Naive thymus-derived CD8-positive, alpha-beta T cell (primary cell): ENCODE measurements around the gene RNF223. TPM values are rescaled to one million over a fixed set of nuclear protein-coding genes. Genes with fewer than 3 reads are reported as not detected.

Experiments
- ATAC-seq, 2 donors: fragments of 150-1000 bp; cut with Tn5 transposase in 1 of 2; sonication (Bioruptor Pico), chemical (Tn5 transposase) in 1 of 2; 1 replicate in 1 of 2; 2 replicates in 1 of 2; pipeline ENCODE4 v1.10.0; 2021; ENCODE audit warnings: mild to moderate bottlenecking in 2 of 2, moderate library complexity in 2 of 2
- POLR2A ChIA-PET: fragments of 350-600 bp; sonication (Branson Sonifier 250); formaldehyde crosslinking; loops from one replicate; lab custom pipeline; 2021; ENCODE audit warnings: antibody characterized with exemption; lab: Charles Lee
- DNase-seq, 10 donors: peaks; one replicate each; pipeline versions ENCODE4 v3.0.0 to v3.0.0-alpha.2; 2020 to 2022
- H3K27ac Mint-ChIP-seq, 10 donors: one replicate each; pipeline ENCODE4 v1.8.0; 2020 to 2022; ENCODE audit warnings: mild to moderate bottlenecking in 10 of 10, mixed read lengths in 10 of 10, moderate library complexity in 4 of 10, inconsistent platforms in 1 of 10
- H3K27me3 Mint-ChIP-seq, 5 donors: one replicate each; pipeline ENCODE4 v1.8.0; 2021 to 2022; ENCODE audit warnings: mixed read lengths in 5 of 5
- H3K36me3 Mint-ChIP-seq, 3 donors: one replicate each; pipeline ENCODE4 v1.8.0; 2020 to 2022; ENCODE audit warnings: mixed read lengths in 3 of 3, mild to moderate bottlenecking in 2 of 3, inconsistent platforms in 1 of 3
- H3K4me1 Mint-ChIP-seq, 4 donors: one replicate each; pipeline ENCODE4 v1.8.0; 2021 to 2022; ENCODE audit warnings: mixed read lengths in 4 of 4
- H3K4me3 Mint-ChIP-seq, 10 donors: one replicate each; pipeline ENCODE4 v1.8.0; 2020 to 2022; ENCODE audit warnings: mild to moderate bottlenecking in 10 of 10, mixed read lengths in 10 of 10, moderate library complexity in 6 of 10, inconsistent platforms in 1 of 10
- H3K9me3 Mint-ChIP-seq, 9 donors: one replicate each; pipeline ENCODE4 v1.8.0; 2020 to 2022; ENCODE audit warnings: mixed read lengths in 9 of 9, mild to moderate bottlenecking in 3 of 9, inconsistent platforms in 1 of 9, moderate library complexity in 1 of 9
- polyA plus RNA-seq, 3 donors: library from polyadenylated mRNA; unstranded; fragments of 300-500 nt; fragmentation: Illumina TruSeq; gene quantifications; one replicate each; pipeline ENCODE4 v1.2.3, GENCODE V29; 2021
- total RNA-seq, 8 experiments: library from RNA in 2 of 8; stranded (reverse) in 2 of 8; gene quantifications; one replicate each; pipeline ENCODE4 v1.2.3 and lab custom pipeline; 2021 to 2026

RNF223 gene
- total and polyA plus RNA-seq, 5 experiments from 2014 or later, result not detected

DNA sequence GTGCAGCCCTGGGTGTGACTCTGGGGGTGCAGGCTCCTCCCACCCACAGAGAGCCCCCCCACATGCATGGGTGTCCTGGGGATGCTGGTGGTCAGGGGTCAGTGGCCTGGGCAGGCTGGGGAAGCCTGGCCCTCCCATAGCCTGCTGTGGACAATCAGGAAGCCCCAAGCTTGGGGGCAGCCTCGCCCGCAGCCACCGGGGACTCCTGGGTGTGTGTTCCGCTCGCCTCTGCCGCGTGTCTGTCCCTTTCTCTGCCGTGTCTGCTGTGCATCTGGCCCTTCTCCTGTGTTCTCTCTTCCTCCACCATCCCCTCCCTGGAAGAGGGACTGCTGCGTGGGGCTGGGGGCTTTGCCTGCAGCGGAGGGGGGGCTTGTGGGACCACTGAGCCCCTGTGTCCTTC, 31.3 kb downstream of the RNF223 start:
- DNase-seq (no peak), ATAC-seq (no peak)
- Mint-ChIP-seq H3K4me3 (peak overlapping the region in 3 of 10 donors; percentile 41 to 61 (median 50)), H3K27ac (peak overlapping the region in 2 of 10 donors; percentile 9 to 57), H3K4me1 (peaks cover 16 to 32% (median 18%) of the 10 kb centered on the region in 4 donors), H3K27me3 (no peaks in the 10 kb centered on the region), H3K36me3 (peaks cover 0 to 2% (median 0%) of the 10 kb centered on the region in 3 donors), H3K9me3 (peaks cover 0 to 8% (median 0%) of the 10 kb centered on the region in 9 donors)
- POLR2A ChIA-PET, result no interaction called here

DNA sequence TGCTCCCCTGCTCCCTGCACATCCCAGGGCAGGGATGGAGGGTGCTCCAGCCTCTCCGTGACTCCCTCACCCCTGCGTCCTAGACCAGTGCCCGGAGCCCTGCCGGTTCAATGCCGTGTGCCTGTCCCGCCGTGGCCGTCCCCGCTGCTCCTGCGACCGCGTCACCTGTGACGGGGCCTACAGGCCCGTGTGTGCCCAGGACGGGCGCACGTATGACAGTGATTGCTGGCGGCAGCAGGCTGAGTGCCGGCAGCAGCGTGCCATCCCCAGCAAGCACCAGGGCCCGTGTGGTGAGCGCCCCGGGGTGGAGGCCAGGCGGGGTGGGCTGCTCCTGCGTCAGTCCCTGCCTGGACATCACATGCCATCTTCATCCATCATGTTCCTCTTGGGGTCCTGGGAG, 32.2 kb downstream of the RNF223 start:
- no peak for DNase-seq
- POLR2A ChIA-PET, result interaction anchor here (1.1 to 3.0 kb wide), 2 partner anchors 10 to 17 kb away, joined by 3 to 12 read pairs; no protein-coding TSS in a partner anchor
- H3K4me1 Mint-ChIP-seq, result peaks cover 16 to 32% (median 18%) of the 10 kb centered on the region in 4 donors
- no peaks in the 10 kb centered on the region for H3K36me3 Mint-ChIP-seq
- H3K9me3 Mint-ChIP-seq, result peaks cover 0 to 8% (median 0%) of the 10 kb centered on the region in 9 donors
- H3K27ac Mint-ChIP-seq, result no peak overlapping the region
- ATAC-seq, result no peak
- H3K4me3 Mint-ChIP-seq, result peak overlapping the region in 2 of 10 donors; percentile 50 to 54
- no peaks in the 10 kb centered on the region for H3K27me3 Mint-ChIP-seq

DNA sequence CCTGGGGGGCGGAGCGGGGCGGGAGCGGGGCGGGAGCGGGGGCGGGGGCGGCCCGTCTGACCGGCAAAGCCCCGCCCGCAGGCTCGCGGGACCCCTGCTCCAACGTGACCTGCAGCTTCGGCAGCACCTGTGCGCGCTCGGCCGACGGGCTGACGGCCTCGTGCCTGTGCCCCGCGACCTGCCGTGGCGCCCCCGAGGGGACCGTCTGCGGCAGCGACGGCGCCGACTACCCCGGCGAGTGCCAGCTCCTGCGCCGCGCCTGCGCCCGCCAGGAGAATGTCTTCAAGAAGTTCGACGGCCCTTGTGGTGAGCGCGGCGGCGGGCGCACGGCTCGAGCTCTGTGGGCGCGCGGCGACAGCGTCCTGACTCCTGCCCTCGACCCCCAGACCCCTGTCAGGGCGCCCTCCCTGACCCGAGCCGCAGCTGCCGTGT, 33.0 kb downstream of the RNF223 start:
- no peak overlapping the region for H3K27ac Mint-ChIP-seq
- peaks cover 16 to 32% (median 19%) of the 10 kb centered on the region in 4 donors for H3K4me1 Mint-ChIP-seq
- H3K36me3 Mint-ChIP-seq, result no peaks in the 10 kb centered on the region
- peaks cover 0 to 2% (median 0%) of the 10 kb centered on the region in 5 donors for H3K27me3 Mint-ChIP-seq
- no peak for DNase-seq
- H3K4me3 Mint-ChIP-seq, result no peak overlapping the region
- ATAC-seq, result peak; percentile 12 to 41
- POLR2A ChIA-PET, result interaction anchor here (0.6 to 3.0 kb wide), 7 partner anchors 11 to 75 kb away, joined by 3 to 12 read pairs (median 4); partner anchors contain the start of genes C1orf159 and ISG15
- H3K9me3 Mint-ChIP-seq, result peaks cover 0 to 8% (median 0%) of the 10 kb centered on the region in 9 donors

DNA sequence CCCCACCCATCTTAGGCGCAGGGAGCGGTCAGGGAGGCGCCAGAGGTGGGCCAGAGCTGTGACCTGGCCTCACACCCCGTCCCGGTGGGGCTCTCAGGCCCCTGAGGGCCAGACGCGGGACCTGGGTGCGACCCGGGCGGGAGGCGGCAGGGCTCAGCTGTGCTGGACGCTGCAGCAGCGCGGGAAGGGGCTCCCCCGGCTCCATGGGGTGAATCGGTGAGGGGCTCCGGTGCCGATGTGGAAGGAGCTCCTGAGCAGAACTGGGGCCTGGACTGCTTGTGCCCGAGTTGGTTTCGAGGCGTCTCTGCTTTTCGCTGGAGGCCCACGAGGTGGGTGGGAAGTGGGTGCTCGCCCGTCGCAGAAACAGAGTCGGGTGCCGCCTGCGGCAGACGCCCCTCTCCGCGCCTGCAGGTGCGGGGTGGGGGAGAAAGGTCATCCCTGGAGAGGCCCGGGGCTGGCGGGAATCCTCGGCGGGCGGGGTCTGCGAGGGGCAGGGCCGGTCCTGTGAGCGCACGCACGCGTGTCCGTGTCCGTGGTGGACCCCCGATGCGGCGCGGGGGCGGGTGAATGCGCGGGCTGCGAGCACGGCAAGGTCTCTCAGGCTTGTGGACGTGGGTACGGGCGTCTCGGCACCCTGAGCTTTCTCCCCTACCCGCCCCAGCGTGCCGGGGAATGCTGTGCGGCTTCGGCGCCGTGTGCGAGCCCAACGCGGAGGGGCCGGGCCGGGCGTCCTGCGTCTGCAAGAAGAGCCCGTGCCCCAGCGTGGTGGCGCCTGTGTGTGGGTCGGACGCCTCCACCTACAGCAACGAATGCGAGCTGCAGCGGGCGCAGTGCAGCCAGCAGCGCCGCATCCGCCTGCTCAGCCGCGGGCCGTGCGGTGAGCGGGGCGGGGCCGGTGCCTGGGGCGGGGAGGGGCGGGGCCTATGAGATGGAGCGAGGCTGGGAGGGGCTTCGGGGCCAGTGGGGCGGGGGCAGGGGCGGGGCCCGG, 33.8 kb downstream of the RNF223 start:
- POLR2A ChIA-PET, result interaction anchor here (0.6 to 3.0 kb wide), 12 partner anchors 12 to 331 kb away, joined by 3 to 12 read pairs (median 4); partner anchors contain the start of genes C1orf159 and ISG15
- peak; percentile 93 to 94 for ATAC-seq
- H3K36me3 Mint-ChIP-seq, result no peaks in the 10 kb centered on the region
- H3K4me3 Mint-ChIP-seq, result peak overlapping the region; percentile 57 to 84 (median 79)
- peaks cover 0 to 10% (median 0%) of the 10 kb centered on the region in 5 donors for H3K27me3 Mint-ChIP-seq
- peaks cover 0 to 8% (median 0%) of the 10 kb centered on the region in 9 donors for H3K9me3 Mint-ChIP-seq
- H3K27ac Mint-ChIP-seq, result no peak overlapping the region
- peaks cover 19 to 32% (median 20%) of the 10 kb centered on the region in 4 donors for H3K4me1 Mint-ChIP-seq
- peak; percentile 68 to 92 (median 83) for DNase-seq

DNA sequence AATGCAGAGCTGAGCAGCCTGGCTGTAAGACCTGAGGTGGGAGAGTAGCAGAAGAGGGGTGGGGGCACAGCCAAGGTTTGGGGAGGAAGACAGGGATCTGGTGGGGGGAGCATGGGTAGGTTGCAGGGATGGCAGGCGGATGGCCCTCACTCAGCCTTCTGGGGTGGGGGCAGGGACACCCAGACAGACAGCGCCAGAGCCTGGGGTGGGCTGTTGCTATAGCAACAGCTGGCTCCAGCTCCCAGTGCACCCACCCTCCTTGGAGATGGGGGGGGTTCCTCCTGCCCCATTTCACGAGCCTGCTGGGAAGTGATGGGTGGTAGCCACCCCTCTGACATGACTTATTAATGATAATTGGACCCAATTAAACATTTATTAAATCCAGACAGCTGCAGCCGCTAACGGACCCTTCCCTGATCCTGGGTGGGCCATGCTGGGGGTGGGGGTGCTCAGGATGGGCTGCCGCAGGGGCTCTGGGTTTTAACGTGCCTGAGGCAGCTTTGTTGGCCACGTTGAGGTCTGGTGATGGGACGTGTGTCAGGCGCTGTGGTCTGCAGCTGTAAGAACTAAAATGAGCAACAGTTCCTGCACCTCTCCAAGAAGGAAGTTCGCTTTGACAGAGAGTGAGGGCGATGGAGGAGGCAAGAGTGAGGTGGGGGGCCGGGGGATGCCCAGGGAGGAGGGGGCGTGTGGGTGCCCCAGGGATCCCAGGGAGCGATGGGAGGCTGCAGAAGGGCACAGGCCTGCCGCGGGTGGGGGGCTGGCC, 34.8 kb downstream of the RNF223 start:
- peaks cover 0 to 8% (median 0%) of the 10 kb centered on the region in 9 donors for H3K9me3 Mint-ChIP-seq
- H3K27ac Mint-ChIP-seq, result peak overlapping the region in 5 of 10 donors; percentile 31 to 85 (median 74)
- no peaks in the 10 kb centered on the region for H3K36me3 Mint-ChIP-seq
- H3K4me3 Mint-ChIP-seq, result peak overlapping the region; percentile 57 to 84 (median 79)
- peaks cover 19 to 32% (median 20%) of the 10 kb centered on the region in 4 donors for H3K4me1 Mint-ChIP-seq
- DNase-seq (no peak), ATAC-seq (no peak)
- peaks cover 0 to 10% (median 0%) of the 10 kb centered on the region in 5 donors for H3K27me3 Mint-ChIP-seq
- POLR2A ChIA-PET, result interaction anchor here (0.6 to 3.0 kb wide), 8 partner anchors 15 to 430 kb away, joined by 3 to 12 read pairs (median 6); no protein-coding TSS in a partner anchor

DNA sequence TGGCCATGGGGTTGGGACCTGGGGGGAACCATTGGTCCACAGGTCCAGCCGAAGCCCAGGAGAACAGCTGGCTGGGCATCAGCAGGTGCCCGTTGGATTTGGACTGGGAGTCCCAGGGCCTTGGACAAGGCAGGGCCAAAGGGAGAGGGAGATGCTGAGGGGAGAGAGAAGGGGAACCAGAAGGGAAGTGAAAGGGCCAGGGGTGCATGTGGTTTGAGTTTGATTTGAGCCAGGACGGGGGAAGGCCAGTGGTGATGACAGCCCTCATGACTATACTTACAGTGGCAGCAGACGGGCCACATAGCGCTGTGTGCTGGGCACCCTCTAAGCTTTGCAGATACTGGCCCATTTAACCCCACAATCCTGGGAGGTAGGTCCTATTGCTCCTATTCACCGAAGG, 35.4 kb downstream of the RNF223 start:
- no peaks in the 10 kb centered on the region for H3K36me3 Mint-ChIP-seq
- H3K4me3 Mint-ChIP-seq, result peak overlapping the region in 6 of 10 donors; percentile 6 to 80 (median 48)
- DNase-seq (no peak), ATAC-seq (no peak)
- H3K4me1 Mint-ChIP-seq, result peaks cover 19 to 32% (median 20%) of the 10 kb centered on the region in 4 donors
- H3K9me3 Mint-ChIP-seq, result peaks cover 0 to 8% (median 0%) of the 10 kb centered on the region in 9 donors
- POLR2A ChIA-PET, result interaction anchor here (0.6 to 3.0 kb wide), 3 partner anchors 14 to 430 kb away, joined by 4 to 12 read pairs (median 8); no protein-coding TSS in a partner anchor
- peak overlapping the region in 2 of 10 donors; percentile 29 to 31 for H3K27ac Mint-ChIP-seq
- H3K27me3 Mint-ChIP-seq, result peaks cover 0 to 10% (median 0%) of the 10 kb centered on the region in 5 donors

DNA sequence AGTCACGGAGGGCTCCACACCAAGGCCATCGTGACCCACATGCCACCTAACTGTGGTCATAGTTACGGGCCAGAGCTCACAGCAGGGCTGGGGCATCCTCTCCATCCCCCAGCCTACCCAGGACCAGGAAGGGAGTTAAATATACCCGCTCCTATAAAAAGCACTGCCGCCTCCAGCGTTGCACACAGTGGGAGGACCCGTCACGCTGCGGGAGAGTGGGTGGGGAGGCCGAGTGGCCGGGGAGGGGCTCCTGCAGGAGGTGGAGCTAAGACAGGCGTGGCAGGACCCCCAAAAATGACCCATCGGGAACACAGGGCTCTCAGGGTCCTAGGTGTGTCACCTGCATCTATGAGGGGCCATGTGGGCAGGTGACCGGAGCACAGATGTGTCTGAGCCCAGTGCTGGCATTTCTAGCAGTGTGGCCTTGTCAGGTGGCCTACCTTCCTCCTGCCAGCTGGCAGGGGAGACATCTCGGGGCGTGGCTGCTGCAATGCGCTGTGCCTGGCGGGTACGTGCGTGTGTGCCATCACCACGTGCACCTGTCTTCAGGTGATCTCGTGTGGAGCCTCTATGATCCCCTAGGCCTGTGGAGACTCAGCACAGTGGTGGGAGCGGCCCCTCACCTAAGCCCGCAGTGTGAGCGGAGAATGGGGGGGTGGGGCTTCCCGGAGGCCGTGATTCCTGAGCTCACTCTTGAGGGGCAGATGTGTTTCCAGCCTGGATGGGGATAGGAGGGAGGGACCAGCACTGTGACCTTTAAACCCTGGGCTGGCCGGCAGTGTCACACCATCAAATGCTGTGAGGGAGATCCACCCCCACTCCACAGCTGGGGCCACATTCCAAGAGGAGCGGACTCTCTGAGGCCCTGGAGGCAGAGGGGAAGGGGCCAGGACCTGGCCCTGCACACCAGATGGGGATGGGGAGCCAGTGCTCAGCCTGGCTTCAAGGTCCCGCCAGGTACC, 36.5 kb downstream of the RNF223 start:
- DNase-seq (no peak), ATAC-seq (no peak)
- H3K36me3 Mint-ChIP-seq, result no peaks in the 10 kb centered on the region
- H3K27me3 Mint-ChIP-seq, result peaks cover 0 to 10% (median 0%) of the 10 kb centered on the region in 5 donors
- H3K27ac Mint-ChIP-seq, result no peak overlapping the region
- POLR2A ChIA-PET, result no interaction called here
- H3K4me1 Mint-ChIP-seq, result peaks cover 16 to 26% (median 21%) of the 10 kb centered on the region in 4 donors
- peak overlapping the region in 2 of 10 donors; percentile 37 to 62 for H3K4me3 Mint-ChIP-seq
- H3K9me3 Mint-ChIP-seq, result peaks cover 0 to under 1% (median 0%) of the 10 kb centered on the region in 9 donors

DNA sequence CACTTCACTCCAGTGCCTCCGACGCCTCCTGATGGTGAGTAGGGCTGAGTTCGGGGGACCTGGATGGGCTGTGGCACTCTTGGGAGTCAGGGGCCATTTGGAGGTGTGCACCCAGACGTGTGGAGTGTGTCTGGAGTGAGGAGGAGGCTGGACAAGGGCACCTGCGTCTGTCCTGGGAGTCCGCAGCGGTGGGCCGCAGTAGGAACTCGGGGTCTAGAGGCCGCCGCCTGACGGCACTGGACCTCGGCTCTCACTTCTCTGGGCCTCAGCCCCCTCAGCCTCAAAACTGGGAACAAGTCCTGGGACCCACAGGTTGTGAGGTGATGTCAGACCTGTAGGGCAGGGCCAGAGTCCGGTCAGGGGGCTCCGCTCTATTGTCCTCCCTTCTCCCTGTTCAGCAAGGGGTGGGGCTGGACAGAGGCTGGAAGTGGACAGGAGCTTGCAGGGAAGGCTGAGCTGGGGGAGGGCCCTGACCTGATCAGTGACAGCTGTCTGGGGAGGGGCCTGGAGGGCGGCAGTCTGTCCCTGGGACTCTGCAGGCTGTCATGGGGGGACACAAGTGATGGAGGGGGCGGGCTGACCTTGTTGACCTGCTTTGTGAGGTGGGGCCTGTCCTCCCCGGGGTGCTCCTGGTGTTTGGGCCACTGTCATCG, 38.7 kb downstream of the RNF223 start:
- H3K36me3 Mint-ChIP-seq, result no peaks in the 10 kb centered on the region

DNA sequence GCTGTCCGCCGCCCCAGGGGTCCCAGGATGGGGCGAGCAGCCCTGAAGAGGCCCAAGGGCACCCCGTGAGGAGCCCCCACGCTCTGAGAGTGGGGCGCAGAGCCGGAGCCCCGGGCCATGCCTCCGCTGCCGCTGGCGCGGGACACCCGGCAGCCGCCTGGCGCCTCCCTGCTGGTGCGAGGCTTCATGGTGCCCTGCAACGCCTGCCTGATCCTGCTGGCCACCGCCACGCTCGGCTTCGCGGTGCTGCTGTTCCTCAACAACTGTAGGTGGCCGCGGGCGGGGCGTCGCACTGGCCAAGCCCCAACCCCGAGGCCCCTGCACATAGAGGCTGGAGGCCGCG, 39.7 kb downstream of the RNF223 start:
- peaks cover 0 to 19% (median 0%) of the 10 kb centered on the region in 5 donors for H3K27me3 Mint-ChIP-seq
- H3K4me1 Mint-ChIP-seq, result peaks cover 10 to 22% (median 20%) of the 10 kb centered on the region in 4 donors
- no peak overlapping the region for H3K27ac Mint-ChIP-seq
- no peak for ATAC-seq
- H3K4me3 Mint-ChIP-seq, result peak overlapping the region; percentile 51 to 83 (median 66)
- no peaks in the 10 kb centered on the region for H3K9me3 Mint-ChIP-seq
- no peak for DNase-seq
- H3K36me3 Mint-ChIP-seq, result no peaks in the 10 kb centered on the region
- POLR2A ChIA-PET, result interaction anchor here (1.2 to 1.7 kb wide), 2 partner anchors 30 to 75 kb away, joined by 3 to 7 read pairs; partner anchors contain the start of gene NOC2L

More for the DNA sequence above, 38.7 kb downstream of the RNF223 start:
- no peak for ATAC-seq
- Mint-ChIP-seq H3K27ac (no peak overlapping the region), H3K4me3 (peak overlapping the region in 4 of 10 donors; percentile 3 to 56 (median 36)), H3K27me3 (peaks cover 0 to 19% (median 0%) of the 10 kb centered on the region in 5 donors), H3K9me3 (no peaks in the 10 kb centered on the region), H3K4me1 (peaks cover 14 to 28% (median 27%) of the 10 kb centered on the region in 4 donors)
- DNase-seq, result no peak
- POLR2A ChIA-PET, result interaction anchor here (0.6 to 1.2 kb wide), 2 partner anchors 76 to 91 kb away, joined by 3 to 4 read pairs; partner anchors contain the start of gene NOC2L

DNA sequence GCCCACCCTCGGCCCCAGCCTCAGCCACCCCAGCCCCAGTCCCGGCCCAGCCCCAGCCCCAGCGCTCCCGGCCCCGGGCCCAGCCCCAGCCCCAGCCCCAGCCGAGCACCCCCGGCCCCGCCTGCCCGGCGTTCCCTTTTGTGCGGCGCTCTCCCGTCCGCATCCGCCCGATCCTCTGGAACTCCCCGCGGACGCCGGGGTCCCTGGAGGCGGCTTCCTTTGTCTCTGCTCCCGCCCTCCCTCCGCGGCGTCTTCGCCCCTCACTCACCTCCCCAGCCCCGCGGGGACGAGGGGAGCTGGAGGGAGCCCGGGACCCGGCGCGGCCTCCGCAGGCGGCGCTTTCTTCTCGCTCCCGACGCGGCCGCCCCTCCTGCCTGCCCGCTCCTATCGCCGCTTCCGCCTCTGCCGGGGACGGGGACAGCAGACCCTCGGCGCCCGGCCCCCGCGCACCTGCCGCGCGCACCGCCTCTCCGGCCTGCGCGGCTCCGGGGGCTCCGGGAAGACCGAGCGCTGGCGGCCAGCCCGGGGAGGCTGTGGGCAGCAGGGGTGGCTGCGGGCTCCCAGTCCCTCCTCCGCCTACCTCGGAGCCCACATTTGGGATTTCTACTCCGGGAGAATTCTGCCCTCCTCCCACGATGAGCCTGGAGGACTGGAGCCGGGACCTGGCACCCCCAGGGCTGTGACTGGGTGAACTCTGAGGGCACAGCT, 40.2 kb downstream of the RNF223 start:
- H3K4me3 Mint-ChIP-seq, result peak overlapping the region in 9 of 10 donors; percentile 50 to 83 (median 57)

More for the DNA sequence above, 40.2 kb downstream of the RNF223 start:
- DNase-seq (no peak), ATAC-seq (peak in 1 of 2 donors; percentile 14)
- Mint-ChIP-seq H3K4me1 (peaks cover 7 to 17% (median 15%) of the 10 kb centered on the region in 4 donors), H3K36me3 (no peaks in the 10 kb centered on the region), H3K9me3 (no peaks in the 10 kb centered on the region), H3K27ac (no peak overlapping the region), H3K27me3 (peaks cover 0 to 19% (median 0%) of the 10 kb centered on the region in 5 donors)
- POLR2A ChIA-PET, result interaction anchor here (0.9 to 1.7 kb wide), 4 partner anchors 20 to 75 kb away, joined by 3 to 7 read pairs (median 4); partner anchors contain the start of genes ISG15 and NOC2L
